AG04450 (cell line): ENCODE data around the gene RIN3. TPM values are rescaled to one million over a fixed set of nuclear protein-coding genes. Genes with fewer than 3 reads are reported as not detected.
A peak's percentile ranks its signal among the peaks of the same experiment; 100 is the strongest.

Experiments used
- CTCF ChIA-PET: fragments of 300-600, 350-600 bp; formaldehyde crosslinking; extraction: SDS; loops from one replicate; lab custom pipeline; 2022; ENCODE audit warnings: antibody characterized with exemption, inconsistent platforms; lab: Charles Lee
- POLR2A ChIA-PET: fragments of 350-600 bp; formaldehyde crosslinking; extraction: SDS; loops from one replicate; lab custom pipeline; 2021; ENCODE audit warnings: antibody characterized with exemption, inconsistent platforms; lab: Yijun Ruan, JAX
- DNase-seq: peaks from one replicate; pipeline ENCODE4 v3.0.0-alpha.2; 2011; ENCODE audit warnings: low read depth, low spot score
- H3K27ac ChIP-seq: one replicate; pipeline ENCODE4 v1.5.1; 2012; ENCODE audit warnings: low read depth, low read length, control low read depth
- H3K27me3 ChIP-seq: one replicate; pipeline ENCODE4 v1.6.0; 2012; ENCODE audit warnings: low read length; ENCODE audit not compliant: control insufficient read depth, insufficient read depth
- H3K4me3 ChIP-seq: 2 replicates; pipeline ENCODE4 v1.5.1; 2011; ENCODE audit warnings: mild to moderate bottlenecking, low read depth, low read length, control low read depth
- H3K9me3 ChIP-seq: 2 replicates; pipeline ENCODE4 v1.5.1; 2012; ENCODE audit warnings: low read length; ENCODE audit not compliant: control insufficient read depth, insufficient read depth
- polyA plus RNA-seq: library from polyadenylated mRNA; depleted of rRNA; stranded (reverse); fragments of >200 nt; gene quantifications from 2 replicates; pipeline ENCODE4 v1.2.3, GENCODE V29; 2011
- TF ChIP-seq, protein P1 (sequence below): IDR thresholded peaks from 2 replicates; pipeline ENCODE4 v1.5.1; 2011; ENCODE audit warnings: low read depth, low read length, control low read depth, inconsistent platforms

Gene RIN3
- polyA plus RNA-seq, 1 experiment, result 3.7 TPM

DNA sequence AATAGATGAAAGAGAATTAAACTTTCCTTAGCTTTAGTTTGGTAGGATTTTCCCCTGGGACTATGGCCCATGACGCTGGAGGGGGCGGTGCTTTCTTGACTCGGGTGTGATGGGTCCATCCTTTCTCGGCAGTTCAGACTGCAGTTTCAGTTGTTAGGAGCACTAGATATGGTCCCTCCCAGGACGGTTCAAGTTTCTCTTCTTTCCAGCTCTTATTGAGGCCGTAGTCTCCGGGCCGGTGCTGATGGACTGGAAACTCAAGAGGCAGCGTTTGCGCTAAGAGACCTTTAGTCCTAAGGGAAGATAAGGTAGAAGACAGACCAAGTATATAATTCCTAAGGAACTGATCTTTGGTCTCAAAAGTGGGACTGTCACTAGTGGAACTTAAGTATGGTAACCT lies 111.2 kb downstream of the RIN3 start:
- TF ChIP-seq, protein P1, sequence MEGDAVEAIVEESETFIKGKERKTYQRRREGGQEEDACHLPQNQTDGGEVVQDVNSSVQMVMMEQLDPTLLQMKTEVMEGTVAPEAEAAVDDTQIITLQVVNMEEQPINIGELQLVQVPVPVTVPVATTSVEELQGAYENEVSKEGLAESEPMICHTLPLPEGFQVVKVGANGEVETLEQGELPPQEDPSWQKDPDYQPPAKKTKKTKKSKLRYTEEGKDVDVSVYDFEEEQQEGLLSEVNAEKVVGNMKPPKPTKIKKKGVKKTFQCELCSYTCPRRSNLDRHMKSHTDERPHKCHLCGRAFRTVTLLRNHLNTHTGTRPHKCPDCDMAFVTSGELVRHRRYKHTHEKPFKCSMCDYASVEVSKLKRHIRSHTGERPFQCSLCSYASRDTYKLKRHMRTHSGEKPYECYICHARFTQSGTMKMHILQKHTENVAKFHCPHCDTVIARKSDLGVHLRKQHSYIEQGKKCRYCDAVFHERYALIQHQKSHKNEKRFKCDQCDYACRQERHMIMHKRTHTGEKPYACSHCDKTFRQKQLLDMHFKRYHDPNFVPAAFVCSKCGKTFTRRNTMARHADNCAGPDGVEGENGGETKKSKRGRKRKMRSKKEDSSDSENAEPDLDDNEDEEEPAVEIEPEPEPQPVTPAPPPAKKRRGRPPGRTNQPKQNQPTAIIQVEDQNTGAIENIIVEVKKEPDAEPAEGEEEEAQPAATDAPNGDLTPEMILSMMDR, result no peak
- no peak for DNase-seq
- CTCF ChIA-PET, result interaction anchor here (1.2 kb wide), 1 partner anchor 9 kb away, joined by 4 read pairs; no protein-coding TSS in a partner anchor
- H3K27ac ChIP-seq, result peak overlapping the region; percentile 88
- no peak overlapping the region for H3K4me3 ChIP-seq
- POLR2A ChIA-PET, result no interaction called here
- peaks cover 32% of the 10 kb centered on the region for H3K9me3 ChIP-seq
- no peaks in the 10 kb centered on the region for H3K27me3 ChIP-seq

DNA sequence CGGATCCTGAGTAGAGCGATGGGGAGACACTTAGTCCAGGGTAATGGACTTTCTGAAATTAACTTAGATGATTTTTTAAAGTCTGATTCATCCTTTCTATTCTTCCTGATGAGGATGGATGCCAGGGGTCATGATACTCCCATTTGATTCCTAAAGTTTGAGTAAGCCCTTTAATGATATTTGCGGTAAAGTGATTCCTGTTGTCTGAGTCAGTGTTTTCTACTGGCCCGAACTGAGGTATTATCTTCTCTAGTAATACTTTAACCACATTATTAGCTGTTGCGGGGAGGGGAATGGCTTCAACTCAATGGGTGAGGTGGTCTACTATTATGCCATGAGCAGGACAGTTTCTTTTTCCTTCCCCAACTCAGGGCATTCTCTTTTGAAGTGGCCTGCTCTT lies 111.6 kb downstream of the RIN3 start:
- CTCF ChIA-PET, result interaction anchor here (1.2 kb wide), 1 partner anchor 8 kb away, joined by 4 read pairs; no protein-coding TSS in a partner anchor
- Histone ChIP-seq H3K27me3 (no peaks in the 10 kb centered on the region), H3K9me3 (peaks cover 32% of the 10 kb centered on the region), H3K27ac (peak overlapping the region; percentile 88), H3K4me3 (no peak overlapping the region)
- TF ChIP-seq, protein P1, result no peak
- peak; percentile 88 for DNase-seq
- POLR2A ChIA-PET, result interaction anchor here (0.5 to 1.1 kb wide), 3 partner anchors 9 to 22 kb away, joined by 3 to 9 read pairs (median 4); no protein-coding TSS in a partner anchor

DNA sequence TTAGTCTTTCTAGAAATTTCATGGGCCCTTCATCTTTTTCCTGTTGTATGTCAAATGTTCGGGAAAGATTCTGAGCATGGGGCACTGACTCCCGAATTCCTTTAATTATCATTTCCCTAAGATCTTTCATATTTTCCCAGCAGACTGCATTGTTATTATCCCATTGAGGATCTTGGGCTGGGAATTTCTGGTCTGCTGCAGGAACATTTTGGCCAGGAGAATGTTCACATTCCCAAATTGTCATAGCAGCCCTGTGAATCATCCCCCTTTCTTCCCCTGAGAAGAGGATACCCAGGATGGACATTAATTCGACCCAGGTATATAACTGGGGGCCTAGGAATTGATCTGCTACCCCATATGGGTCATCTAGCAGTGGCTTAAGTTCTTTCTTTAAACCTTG lies 112.5 kb downstream of the RIN3 start:
- Histone ChIP-seq H3K27ac (peak overlapping the region; percentile 88), H3K4me3 (no peak overlapping the region), H3K27me3 (no peaks in the 10 kb centered on the region), H3K9me3 (peaks cover 32% of the 10 kb centered on the region)
- TF ChIP-seq, protein P1, result no peak
- ChIA-PET CTCF (no interaction called here), POLR2A (interaction anchor here (0.6 to 1.1 kb wide), 3 partner anchors 8 to 372 kb away, joined by 4 to 9 read pairs (median 5); no protein-coding TSS in a partner anchor)
- DNase-seq, result no peak

DNA sequence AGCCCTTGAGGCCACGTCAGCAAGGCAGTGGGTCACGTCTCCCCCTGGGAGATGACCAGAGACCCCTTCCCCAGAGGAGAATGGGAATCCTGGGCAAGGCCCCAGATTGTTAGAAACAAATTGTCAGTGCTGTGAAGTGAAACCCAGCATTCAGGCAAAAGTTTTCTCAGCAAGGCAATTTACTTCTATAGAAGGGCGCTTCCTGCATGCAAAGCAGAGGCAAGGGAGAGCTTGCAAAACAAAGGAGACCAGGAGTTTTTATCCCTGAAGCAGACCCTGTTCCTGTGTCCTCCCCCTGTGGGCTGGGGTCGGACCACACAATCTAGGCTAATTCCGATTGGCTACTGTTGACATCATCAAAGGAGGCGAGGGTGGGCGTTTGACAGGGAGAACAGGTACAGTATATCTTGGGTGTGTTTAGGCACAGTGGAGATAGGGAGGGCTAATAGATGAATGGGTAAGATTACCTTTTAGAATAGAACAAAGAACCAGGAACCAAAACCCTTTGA lies 114.2 kb downstream of the RIN3 start:
- POLR2A ChIA-PET, result no interaction called here

DNA sequence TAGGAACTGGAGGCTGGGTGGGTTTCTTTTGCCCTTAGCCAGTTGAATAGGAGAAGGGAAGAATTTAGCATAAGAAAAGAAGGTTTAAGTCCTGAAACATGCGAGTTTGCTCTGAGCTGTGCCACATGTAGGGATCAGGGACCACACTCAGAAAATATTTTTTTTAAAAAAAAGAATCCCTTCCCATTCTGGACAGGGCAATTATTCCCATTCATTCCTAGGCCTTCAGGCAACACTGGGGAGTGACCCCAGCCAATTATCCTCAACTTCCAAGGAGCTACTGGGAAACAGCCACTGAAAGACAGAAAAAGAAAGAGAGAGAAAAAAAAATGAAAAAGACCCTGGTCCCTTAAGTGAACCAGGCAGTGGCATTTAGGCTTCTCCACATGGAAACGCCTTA lies 115.1 kb downstream of the RIN3 start:
- ChIA-PET POLR2A (interaction anchor here (0.6 kb wide), 1 partner anchor 17 kb away, joined by 5 read pairs; no protein-coding TSS in a partner anchor), CTCF (interaction anchor here (1.0 kb wide), 1 partner anchor 20 kb away, joined by 3 read pairs; no protein-coding TSS in a partner anchor)
- TF ChIP-seq, protein P1, result no peak
- peaks cover 19% of the 10 kb centered on the region for H3K9me3 ChIP-seq
- no peaks in the 10 kb centered on the region for H3K27me3 ChIP-seq
- DNase-seq, result no peak
- H3K27ac ChIP-seq, result no peak overlapping the region
- H3K4me3 ChIP-seq, result no peak overlapping the region

More for the DNA sequence above, 114.2 kb downstream of the RIN3 start:
- Histone ChIP-seq H3K9me3 (peaks cover 23% of the 10 kb centered on the region), H3K4me3 (no peak overlapping the region), H3K27ac (no peak overlapping the region), H3K27me3 (no peaks in the 10 kb centered on the region)
- CTCF ChIA-PET, result no interaction called here
- TF ChIP-seq, protein P1, result no peak
- no peak for DNase-seq
